ENCODE data around the gene ANGPT4. TPM values are rescaled to one million over a fixed set of nuclear protein-coding genes. Genes with fewer than 3 reads are reported as not detected.

ANGPT4 gene
- total and polyA plus RNA-seq, 2 of the 8 experiments (the other 6 are each of a cell fraction or from before 2014, with no cell fraction given): 0.07 to 0.33 TPM

DNA sequence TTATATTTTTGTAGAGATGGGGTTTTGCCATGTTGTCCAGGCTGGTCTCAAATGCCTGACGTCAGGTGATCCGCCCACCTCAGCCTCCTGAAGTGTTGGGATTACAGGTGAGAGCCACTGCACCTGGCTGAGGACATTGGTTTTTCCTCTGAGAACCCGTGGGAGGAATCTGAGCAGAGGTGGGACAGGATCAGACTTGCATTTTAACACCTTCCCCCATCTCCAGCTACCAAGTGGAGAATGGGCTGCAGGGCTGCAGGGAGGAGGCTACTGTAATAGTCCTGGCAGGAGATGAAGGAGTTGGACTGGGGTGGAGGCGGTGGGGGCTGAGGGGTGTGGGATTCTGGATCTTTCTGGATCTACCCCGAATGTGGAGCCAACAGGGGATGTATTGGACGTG is 58.1 kb downstream of the ANGPT4 start:
- H2BK12ac ChIP-seq (ENCODE audit: low read depth, low read length): no peak overlapping the region
- DNase-seq (ENCODE audit: low read depth in 1 of 2, low spot score in 2 of 2) (no peak), FAIRE-seq (no peak)
- no peak overlapping the region for H3K56ac ChIP-seq (replicated peaks; ENCODE audit: insufficient read length, low read depth, low read length)
- no peak overlapping the region for H2AFZ ChIP-seq (ENCODE audit: low read length)
- no peak overlapping the region for H3K14ac ChIP-seq (ENCODE audit: insufficient read length)
- no peak overlapping the region for H2BK5ac ChIP-seq (ENCODE audit: low read depth, low read length)
- no peaks in the 10 kb centered on the region for H3K27me3 ChIP-seq (replicated peaks in 1 of 4; ENCODE audit: control insufficient read depth in 3 of 4, extremely low read depth in 1 of 4, insufficient read depth in 3 of 4, low read length in 3 of 4)
- no peak overlapping the region for H3K27ac ChIP-seq (ENCODE audit: low read depth, low read length)
- no peak overlapping the region for H3K18ac ChIP-seq (ENCODE audit: extremely low read depth, low read length)
- H3K9ac ChIP-seq (replicated peaks in 1 of 4; ENCODE audit: extremely low read depth in 1 of 4, low read depth in 3 of 4, low read length in 3 of 4): no peak overlapping the region
- no peak overlapping the region for H4K8ac ChIP-seq (ENCODE audit: extremely low read depth, insufficient read depth, low read length)
- H3K4ac ChIP-seq (replicated peaks; ENCODE audit: insufficient read length, low read depth, low read length): no peak overlapping the region
- ChIA-PET CTCF (ENCODE audit: partially characterized antibody) (interaction anchor here (0.6 to 1.1 kb wide), 5 partner anchors 9 to 1831 kb away, joined by 3 to 5 read pairs (median 3); no protein-coding TSS in a partner anchor), POLR2A (ENCODE audit: partially characterized antibody) (interaction anchor here (1.5 kb wide), 1 partner anchor 11 kb away, joined by 5 read pairs; no protein-coding TSS in a partner anchor)
- TF ChIP-seq CEBPB (IDR thresholded peaks at IDR 0.05; ENCODE audit: low read depth, low read length) (no peak), POLR2A (IDR thresholded peaks at IDR 0.05; ENCODE audit: control extremely low read depth in 1 of 2, low read depth in 2 of 2, low read length in 2 of 2) (no peak), PHF8 (conservative IDR thresholded peaks at IDR 0.05; ENCODE audit: low read depth, low read length) (no peak), TCF12 (IDR thresholded peaks at IDR 0.05; ENCODE audit: low read depth, low read length) (no peak), BACH1 (IDR thresholded peaks at IDR 0.05; ENCODE audit: low read length) (no peak), FOSL1 (IDR thresholded peaks at IDR 0.05; ENCODE audit: insufficient read depth, low read depth, low read length) (no peak), CHD1 (IDR thresholded peaks at IDR 0.05; ENCODE audit: low read depth, low read length) (no peak), HDAC2 (IDR thresholded peaks at IDR 0.05; ENCODE audit: borderline replicate concordance in 1 of 2, low read depth in 2 of 2, low read length in 2 of 2) (no peak), RBBP5 (IDR thresholded peaks at IDR 0.05; ENCODE audit: borderline replicate concordance, low read depth, low read length) (no peak), SUZ12 (IDR thresholded peaks at IDR 0.05; ENCODE audit: low read length) (no peak), CTBP2 (IDR thresholded peaks at IDR 0.05; ENCODE audit: borderline replicate concordance, insufficient read depth, insufficient read length, low read length) (no peak), RNF2 (IDR thresholded peaks at IDR 0.05; ENCODE audit: borderline replicate concordance, low read depth, low read length, missing control alignments, poor library complexity, severe bottlenecking) (no peak)
- H2AK5ac ChIP-seq (ENCODE audit: low read depth, low read length): no peak overlapping the region
- H2BK15ac ChIP-seq (ENCODE audit: low read length): no peak overlapping the region
- H3K4me1 ChIP-seq (replicated peaks in 1 of 4; ENCODE audit: control insufficient read depth in 3 of 4, insufficient read depth in 4 of 4, low read length in 3 of 4): peaks cover 0 to 3% (median 1%) of the 10 kb centered on the region in 4 experiments; a peak in 3 of 7 replicates
- WGBS, 2 experiments (ENCODE audit: extremely low coverage in 1 of 2, insufficient coverage in 1 of 2, insufficient read length in 1 of 2, insufficient replicate concordance in 2 of 2, low coverage in 1 of 2, low lambda C conversion rate in 2 of 2, missing lambda C conversion rate in 1 of 2): 86% methylated on average over 5 of the region's 6 CpGs; no CpG with 5 or more reads in 1 of the 2 experiments
- H4K20me1 ChIP-seq (replicated peaks in 1 of 2; ENCODE audit: control insufficient read depth in 1 of 2, insufficient read depth in 2 of 2, low read length in 2 of 2): peaks cover 0 to 2% of the 10 kb centered on the region in 2 experiments
- no peak overlapping the region for H3K4me3 ChIP-seq (ENCODE audit: extremely low read depth in 1 of 4, insufficient read depth in 2 of 4, low read depth in 3 of 4, low read length in 4 of 4)
- no peak overlapping the region for H3K4me2 ChIP-seq (ENCODE audit: insufficient read depth in 1 of 2, low read depth in 2 of 2, low read length in 2 of 2)
- H3K23ac ChIP-seq (ENCODE audit: insufficient read length): no peak overlapping the region
- H3K9me3 ChIP-seq (ENCODE audit: insufficient read depth in 2 of 2, low read depth in 1 of 2, low read length in 1 of 2): no peaks in the 10 kb centered on the region
- H2BK120ac ChIP-seq (replicated peaks; ENCODE audit: low read depth, low read length): no peak overlapping the region
- H3K23me2 ChIP-seq (ENCODE audit: low read depth, low read length): no peaks in the 10 kb centered on the region
- H3K36me3 ChIP-seq (ENCODE audit: control insufficient read depth in 2 of 4, insufficient read depth in 4 of 4, low read length in 3 of 4): no peaks in the 10 kb centered on the region
- H3K79me2 ChIP-seq (ENCODE audit: control insufficient read depth in 1 of 2, insufficient read depth in 2 of 2, low read length in 2 of 2): no peaks in the 10 kb centered on the region
- H3K79me1 ChIP-seq (ENCODE audit: low read depth, low read length): no peaks in the 10 kb centered on the region; the same call in 1 of the 2 replicates
- no peak overlapping the region for H2BK20ac ChIP-seq (ENCODE audit: low read length)
- H4K5ac ChIP-seq (ENCODE audit: insufficient read length, low read depth, low read length): no peak overlapping the region
- H4K91ac ChIP-seq (replicated peaks; ENCODE audit: insufficient read length, low read length): no peak overlapping the region
